NCI-H1417 treated with DMSO at 0.1 percent for 48 hours (cell line): ENCODE results near the gene AUNIP.

Experiments
- DNase-seq: peaks from one replicate; lab custom pipeline; 2025; lab: John Stamatoyannopoulos, UW

The AUNIP gene

GRCh38 chr1:25794325-25794724 lies 64.9 kb downstream of the AUNIP start:
- no peak for DNase-seq

DNA sequence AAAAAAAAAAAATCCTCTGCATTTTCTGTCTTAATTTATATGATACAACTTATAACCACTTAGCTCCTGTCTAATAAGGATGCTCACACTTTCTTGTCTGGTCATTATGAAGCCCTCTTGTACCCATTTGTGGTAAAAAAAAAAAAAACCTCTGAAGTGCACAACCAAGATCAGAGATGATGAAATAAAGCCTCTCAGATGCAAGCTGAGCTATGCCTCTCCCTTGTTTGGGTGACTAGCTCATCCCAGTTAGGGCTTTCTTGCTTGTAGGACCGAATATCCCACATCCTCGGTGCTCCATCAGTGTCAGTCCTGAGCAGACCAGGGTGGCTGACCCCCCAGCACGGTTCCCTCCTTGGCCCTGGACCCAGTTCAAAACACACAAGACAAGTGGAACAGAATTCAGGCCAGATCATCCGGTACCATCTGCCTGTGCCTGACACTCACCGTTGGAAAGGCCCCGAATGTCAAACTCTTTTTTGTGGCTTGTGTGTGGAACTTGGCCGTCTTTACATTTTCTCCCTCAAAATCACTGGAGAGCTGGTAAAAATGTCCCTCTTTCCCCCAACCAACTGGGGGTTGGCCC lies 65.6 kb downstream of the AUNIP start:
- DNase-seq = no peak

GRCh38 chr1:25792115-25792514 lies 67.1 kb downstream of the AUNIP start:
- no peak for DNase-seq

DNA sequence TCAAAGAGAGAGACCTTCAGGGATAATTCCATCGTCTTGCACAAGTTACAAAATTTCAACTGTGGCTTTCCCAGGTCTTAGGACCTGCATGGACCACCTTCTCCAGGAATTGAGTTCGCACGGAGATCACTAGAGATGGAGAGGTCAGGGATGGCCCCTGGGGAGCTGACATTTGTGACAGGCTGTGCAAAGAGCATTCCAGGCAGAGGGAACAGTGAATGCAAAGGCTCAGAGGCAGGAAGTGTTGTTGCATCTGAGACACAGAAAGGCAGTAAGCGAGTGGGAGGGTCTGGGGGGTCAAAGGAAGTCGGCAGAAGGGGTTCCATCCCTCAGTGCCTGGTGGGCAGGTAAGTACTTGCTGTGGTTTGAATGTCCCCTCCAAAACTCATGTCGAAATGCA lies 68.8 kb downstream of the AUNIP start:
- no peak for DNase-seq

DNA sequence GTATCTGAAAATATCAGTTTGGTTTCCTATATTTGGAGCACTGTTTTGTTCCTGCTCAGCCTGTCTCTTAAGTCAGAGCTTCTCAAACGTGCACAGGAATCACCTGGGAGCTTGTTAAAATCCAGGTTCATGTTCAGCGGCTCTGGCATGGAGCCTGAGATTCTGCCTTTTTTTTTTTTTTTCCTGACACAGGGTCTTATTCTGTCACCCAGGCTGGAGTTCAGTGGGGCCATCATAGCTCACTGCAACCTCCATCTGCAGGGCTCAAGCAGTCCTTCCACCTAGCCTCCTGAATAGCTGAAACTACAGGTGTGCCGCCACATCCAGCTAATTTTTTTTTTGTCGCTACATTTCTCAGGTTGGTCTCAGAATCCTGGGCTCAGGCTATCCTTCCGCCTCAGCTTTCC lies 71.5 kb downstream of the AUNIP start:
- no peak for DNase-seq

DNA sequence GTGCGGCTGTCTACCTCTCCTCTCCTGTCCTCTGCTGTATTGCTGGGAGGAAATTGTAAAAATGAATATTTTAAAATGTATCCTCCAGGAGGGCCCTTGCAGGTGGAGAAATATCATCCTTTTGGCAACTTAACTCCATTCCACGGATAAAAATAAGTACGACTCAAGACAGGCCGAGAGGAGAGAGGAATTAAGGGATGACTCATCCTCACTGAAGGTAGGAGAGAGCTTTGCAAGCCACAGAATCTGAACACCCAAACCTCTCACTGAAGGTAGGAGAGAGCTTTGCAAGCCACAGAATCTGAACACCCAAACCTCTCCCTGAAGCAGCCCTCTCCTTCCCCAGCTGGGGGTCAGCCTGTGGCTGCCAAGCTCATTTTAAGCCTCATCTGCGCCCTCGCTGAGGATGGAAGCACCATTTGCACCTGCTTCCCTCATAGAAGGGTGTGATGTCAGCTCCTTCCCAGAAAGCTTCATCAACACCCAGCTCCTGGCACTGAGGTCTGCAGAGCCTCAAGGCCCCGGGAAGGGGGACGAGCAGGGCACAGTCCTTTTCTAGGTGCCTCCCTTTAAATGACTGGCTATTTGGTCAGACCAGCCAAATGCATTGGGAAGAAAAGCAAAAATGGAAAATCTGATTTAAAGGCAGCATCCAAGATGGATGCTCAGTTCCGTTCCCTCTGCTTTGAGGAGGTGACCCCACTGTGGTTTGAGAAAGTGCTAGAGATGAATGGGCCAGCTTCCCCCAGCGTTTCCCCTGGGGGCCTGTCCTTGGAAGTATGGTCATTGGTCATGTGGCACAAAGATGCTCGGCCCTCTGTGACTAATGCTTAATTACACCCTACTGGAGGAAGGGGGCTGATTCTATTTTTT lies 72.1 kb downstream of the AUNIP start:
- no peak for DNase-seq

DNA sequence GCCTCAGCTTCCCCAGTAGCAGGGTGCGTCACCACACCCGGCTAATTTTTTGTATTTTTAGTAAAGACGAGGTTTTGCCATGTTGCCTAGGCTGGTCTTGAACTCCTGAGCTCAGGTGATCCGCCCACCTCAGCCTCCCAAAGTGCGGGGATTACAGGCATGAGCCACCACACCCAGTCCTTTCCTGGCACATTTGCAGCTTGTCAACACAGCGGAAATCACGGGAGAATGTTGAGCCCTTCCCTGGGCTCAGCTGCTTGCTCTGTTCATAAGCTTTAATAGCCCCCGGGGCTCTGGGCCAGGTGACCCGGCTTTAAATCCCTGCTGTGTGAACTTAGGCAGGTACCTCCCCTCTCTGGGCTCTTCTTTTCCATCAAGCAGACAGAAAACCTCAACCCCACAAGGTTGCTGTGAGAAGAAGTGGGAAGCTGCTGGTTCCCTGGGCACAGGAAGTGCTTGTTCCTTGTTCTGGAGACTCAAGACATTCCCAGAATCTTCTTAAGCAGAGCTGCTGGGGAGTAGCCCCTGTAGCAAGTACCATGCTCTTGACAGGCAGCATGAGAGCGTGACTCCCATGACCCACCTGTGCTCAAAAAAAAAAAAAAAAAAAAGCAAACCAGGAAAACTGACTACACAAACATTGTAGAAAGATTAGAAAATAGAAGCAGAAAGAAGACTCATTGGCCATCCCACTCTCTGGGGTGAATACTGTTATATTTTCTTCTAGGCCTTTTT lies 73.8 kb downstream of the AUNIP start:
- DNase-seq = no peak

DNA sequence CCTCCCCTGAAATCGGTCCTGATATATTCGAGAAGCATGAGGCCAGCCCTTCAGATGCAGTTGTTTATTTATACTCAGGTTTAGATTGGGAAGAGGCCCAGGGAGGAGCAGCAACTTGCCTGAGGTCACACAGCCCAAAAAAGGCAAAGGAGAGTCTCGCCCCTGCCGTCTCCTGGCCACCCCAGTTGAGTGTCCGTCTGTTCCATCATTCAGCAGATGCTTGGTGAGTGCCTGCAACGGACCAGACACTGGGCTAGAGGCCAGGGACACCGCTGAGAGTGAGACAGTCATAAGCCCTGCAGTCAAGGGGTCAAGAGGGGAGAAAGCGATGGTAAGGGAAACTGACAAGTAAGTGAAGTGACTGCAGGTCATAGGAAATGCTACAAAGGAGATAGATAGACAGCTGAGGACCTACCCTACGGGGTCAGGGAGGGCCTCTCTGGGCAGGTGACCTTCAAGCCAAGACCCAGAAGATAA lies 74.6 kb downstream of the AUNIP start:
- no peak for DNase-seq
